Keratinocyte (primary cell): ENCODE results near the gene DCHS1.

Source experiments
- EZH2 ChIP-seq: IDR thresholded peaks from one replicate; pipeline ENCODE4 v1.6.1; 2012; ENCODE audit warnings: inconsistent platforms, mild to moderate bottlenecking, low read length, moderate library complexity
- TF ChIP-seq, protein P1 (sequence below), 3 experiments: IDR thresholded peaks in 1 of 3; conservative IDR thresholded peaks in 1 of 3; optimal IDR thresholded peaks in 1 of 3; 2 replicates in 2 of 3; 3 replicates in 1 of 3; pipeline versions ENCODE3 to v1.5.1; 2011; ENCODE audit warnings: low read length in 3 of 3, mild to moderate bottlenecking in 3 of 3, moderate library complexity in 2 of 3, control low read depth in 1 of 3, inconsistent platforms in 1 of 3; ENCODE audit not compliant: insufficient read depth in 2 of 3; ENCODE audit errors: extremely low read depth in 1 of 3

DNA sequence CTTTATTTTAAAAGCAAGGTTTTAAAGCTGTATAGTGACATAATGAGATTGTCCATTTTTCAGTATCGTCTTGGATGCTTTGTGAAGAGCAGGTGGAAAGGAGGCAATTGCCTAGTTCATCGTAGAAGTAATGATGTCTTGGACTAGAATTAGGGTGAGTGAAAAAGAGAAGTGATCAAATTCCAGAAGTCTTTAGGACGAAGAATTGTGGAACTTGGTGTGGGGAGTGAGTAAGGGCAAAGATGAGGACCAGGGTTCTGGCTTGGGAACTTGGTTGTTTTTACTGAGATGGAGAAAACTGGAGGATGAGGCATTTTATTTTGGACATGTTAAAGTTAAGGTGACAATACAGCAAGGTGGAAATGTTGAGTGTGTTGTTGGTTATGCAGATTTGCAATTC lies 50.8 kb downstream of the DCHS1 start:
- no peak for TF ChIP-seq EZH2
- TF ChIP-seq, protein P1, sequence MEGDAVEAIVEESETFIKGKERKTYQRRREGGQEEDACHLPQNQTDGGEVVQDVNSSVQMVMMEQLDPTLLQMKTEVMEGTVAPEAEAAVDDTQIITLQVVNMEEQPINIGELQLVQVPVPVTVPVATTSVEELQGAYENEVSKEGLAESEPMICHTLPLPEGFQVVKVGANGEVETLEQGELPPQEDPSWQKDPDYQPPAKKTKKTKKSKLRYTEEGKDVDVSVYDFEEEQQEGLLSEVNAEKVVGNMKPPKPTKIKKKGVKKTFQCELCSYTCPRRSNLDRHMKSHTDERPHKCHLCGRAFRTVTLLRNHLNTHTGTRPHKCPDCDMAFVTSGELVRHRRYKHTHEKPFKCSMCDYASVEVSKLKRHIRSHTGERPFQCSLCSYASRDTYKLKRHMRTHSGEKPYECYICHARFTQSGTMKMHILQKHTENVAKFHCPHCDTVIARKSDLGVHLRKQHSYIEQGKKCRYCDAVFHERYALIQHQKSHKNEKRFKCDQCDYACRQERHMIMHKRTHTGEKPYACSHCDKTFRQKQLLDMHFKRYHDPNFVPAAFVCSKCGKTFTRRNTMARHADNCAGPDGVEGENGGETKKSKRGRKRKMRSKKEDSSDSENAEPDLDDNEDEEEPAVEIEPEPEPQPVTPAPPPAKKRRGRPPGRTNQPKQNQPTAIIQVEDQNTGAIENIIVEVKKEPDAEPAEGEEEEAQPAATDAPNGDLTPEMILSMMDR (optimal IDR thresholded peaks at IDR 0.05 in 1 of 3, IDR thresholded peaks at IDR 0.05 in 1 of 3, conservative IDR thresholded peaks at IDR 0.05 in 1 of 3; ENCODE audit: extremely low read depth in 1 of 3, insufficient read depth in 2 of 3, low read length in 3 of 3) = no peak
